ENCODE data around the gene SHLD2.
"Not testable (repeated sequence)": the region's sequence is repeated elsewhere in the genome, so short reads cannot be mapped to it uniquely, and the experiment has no call there.

The SHLD2 gene

DNA sequence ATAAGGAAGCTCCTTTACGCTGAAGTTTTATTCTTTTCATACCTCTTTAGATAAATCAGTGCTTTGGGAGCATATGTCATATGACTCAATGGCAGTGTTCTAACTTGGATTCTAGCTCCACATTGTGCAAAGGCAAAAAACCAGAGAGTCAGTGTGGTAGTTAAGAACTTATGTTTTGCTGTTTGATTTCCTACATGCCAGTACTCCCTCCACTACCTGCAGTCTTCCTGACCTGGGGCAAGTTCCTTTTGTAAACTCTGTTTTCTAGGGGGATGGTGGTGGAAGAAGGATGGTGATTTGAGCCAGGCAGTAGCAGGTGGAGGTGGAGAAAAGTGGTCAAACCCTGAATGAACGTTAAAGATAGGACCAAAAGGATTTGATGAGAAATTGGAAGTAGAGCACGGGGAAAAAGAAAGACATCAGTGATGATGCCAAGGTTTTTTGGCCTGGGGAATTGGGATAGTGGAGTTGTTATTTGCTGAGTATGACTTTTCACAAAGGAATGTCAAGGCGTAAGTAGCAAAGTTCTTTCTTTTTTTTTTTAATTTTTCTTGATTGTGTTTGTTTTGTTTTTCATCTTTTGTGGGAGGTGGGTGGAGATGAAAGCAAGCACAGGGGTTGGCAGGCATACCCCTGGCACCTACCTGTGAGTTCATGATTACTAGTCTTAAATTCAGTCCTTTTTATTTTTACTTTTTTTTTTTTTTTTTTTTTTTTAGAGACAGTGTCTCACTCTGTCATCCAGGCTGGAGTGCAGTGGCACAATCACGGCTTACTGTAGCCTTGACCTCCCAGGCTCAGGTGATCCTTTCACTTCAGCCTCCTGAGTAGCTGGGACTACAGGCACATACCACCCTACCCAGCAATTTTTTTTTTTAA is 47.5 kb downstream of the SHLD2 start:
- DNase-seq (ENCODE audit: low read depth in 2 of 2) = not testable (repeated sequence)

GRCh38 chr10:87143109-87143418 is 48.1 kb downstream of the SHLD2 start:
- not testable (repeated sequence) for DNase-seq (ENCODE audit: low read depth in 2 of 2)

DNA sequence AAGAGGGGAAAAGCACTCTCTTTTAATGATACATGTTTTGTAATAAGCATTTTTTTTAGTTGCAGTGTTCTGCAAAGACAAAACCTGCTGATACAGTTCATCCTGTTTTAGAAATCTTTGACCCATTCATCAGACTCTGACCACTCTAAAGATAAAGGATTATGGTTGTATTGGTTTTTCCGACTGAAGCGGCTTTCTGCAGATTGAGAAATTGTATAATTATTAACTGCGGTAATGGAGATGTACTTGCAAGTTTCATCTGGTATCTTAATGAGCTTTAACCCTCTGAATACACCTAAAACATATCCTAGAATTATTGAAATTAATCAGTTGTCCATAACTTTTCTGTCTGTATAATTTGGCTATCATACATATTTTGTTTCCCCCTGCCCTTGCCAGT is 50.6 kb downstream of the SHLD2 start:
- not testable (repeated sequence) for DNase-seq (ENCODE audit: low read depth in 2 of 2)

- not testable (repeated sequence) for DNase-seq (ENCODE audit: low read depth in 2 of 2)
Observed at GRCh38 chr10:87149020-87149609, 54.1 kb downstream of the SHLD2 start.

DNA sequence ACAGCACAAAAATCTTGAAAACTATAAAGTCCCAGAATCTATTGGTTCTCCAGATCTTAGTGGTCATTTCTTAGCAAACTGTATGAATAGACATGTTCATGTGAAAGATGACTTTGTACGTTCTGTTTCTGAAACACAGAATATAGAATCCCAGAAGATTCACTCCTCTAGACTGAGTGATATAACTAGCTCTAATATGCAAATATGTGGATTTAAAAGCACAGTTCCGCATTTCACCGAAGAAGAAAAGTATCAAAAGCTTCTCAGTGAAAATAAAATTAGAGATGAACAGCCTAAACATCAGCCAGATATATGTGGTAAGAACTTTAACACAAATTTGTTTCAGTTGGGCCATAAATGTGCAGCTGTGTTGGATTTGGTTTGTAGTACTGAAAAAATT is 56.5 kb downstream of the SHLD2 start:
- DNase-seq (ENCODE audit: low read depth in 2 of 2) = not testable (repeated sequence)

DNA sequence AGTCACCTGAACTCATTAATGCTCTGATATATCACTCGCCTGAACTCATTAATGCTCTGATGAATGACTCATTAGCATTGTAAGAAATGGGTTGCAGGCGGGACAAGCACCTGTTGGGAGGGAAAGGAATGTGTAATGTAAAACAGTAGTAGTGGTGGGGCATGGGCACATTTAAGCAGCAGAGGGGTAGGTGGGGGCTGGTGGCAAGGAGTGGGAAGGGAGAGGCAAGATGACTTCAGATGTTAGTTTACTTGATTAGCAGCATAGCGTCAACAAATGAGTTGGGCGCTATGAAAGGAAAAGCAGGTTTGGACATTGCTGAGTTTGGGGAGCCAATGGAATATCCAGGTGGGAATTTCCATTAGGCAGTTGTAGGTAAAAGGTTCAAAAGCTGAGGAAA is 61.8 kb downstream of the SHLD2 start:
- not testable (repeated sequence) for DNase-seq (ENCODE audit: low read depth in 2 of 2)

DNA sequence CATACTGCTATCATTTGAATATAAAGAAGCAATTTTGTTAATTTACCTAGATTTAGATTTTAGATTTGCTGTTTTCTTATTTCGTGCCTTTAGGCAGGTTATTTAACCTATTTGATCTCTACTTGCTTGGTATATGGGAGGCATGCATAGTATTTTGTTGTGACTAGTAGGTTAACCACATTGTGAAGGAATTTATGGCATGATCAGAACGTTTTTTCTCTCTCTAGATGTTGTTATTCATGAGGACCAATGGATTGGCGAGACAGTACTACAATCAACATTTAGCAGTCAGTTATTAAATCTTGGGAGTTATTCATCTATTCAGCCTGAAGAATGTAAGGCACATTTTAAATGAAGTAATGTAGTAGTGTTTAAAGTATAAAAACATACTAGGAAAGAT is 62.8 kb downstream of the SHLD2 start:
- DNase-seq (ENCODE audit: low read depth in 2 of 2) = not testable (repeated sequence)

- not testable (repeated sequence) for DNase-seq (ENCODE audit: low read depth in 2 of 2)
Observed at GRCh38 chr10:87162703-87163293, 67.8 kb downstream of the SHLD2 start.

DNA sequence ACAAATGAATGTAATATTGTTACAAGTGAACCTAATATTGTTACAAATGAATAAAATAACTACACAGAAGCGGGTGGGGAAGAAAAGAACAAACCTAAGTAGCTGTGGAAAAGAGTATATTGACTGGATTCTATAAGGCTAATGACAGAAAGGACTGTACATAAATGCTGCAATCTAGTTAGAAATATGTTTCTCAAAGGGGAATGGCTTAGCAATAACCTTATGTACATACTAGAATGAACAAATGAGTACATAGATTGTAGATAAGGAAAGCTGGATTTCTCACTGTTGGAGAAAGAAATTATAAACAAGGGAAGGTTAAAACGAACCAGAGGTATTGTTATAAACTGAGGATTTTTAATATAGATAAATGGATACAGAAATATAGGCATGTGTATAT is 68.4 kb downstream of the SHLD2 start:
- not testable (repeated sequence) for DNase-seq (ENCODE audit: low read depth in 2 of 2)

GRCh38 chr10:87169857-87170256 is 74.9 kb downstream of the SHLD2 start:
- not testable (repeated sequence) for DNase-seq (ENCODE audit: low read depth in 2 of 2)

DNA sequence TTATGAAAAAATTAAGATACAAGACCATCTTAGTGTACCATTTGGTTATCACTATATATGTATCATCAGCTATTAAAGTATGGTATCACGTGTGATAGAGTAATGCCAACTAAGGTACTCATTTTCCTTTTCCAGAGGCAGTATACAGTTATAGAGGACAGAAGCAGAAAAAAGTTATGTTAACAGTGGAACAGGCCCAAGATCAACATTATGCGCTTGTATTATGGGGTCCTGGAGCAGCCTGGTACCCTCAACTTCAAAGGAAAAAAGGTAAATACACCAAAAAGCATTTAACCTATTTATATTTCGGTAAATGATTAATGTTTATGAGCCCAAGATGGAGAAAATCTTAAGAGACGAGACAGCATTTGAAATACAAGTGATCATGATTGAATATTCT is 75.7 kb downstream of the SHLD2 start:
- DNase-seq (ENCODE audit: low read depth in 2 of 2) = not testable (repeated sequence)

DNA sequence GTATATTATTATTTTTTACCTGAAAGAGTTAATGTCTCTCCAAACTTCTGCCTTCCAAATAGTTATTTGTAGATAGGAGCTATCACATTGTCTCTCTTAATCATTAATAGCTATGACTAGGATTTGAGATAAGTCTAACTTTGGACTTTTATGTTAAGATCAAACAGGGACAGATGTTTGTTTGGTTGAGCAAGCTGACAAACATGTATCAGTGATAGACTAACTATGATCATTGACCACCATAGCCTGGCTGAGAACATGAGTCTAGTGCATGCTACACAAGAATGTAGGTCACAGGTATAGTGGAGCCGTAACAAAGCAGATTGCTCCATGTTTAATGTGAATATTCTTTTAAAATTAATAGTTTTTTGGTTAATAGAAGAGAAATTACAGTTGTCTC is 76.7 kb downstream of the SHLD2 start:
- not testable (repeated sequence) for DNase-seq (ENCODE audit: low read depth in 2 of 2)

- DNase-seq (ENCODE audit: low read depth in 2 of 2) = not testable (repeated sequence)
Observed at GRCh38 chr10:87172178-87172577, 77.2 kb downstream of the SHLD2 start.

DNA sequence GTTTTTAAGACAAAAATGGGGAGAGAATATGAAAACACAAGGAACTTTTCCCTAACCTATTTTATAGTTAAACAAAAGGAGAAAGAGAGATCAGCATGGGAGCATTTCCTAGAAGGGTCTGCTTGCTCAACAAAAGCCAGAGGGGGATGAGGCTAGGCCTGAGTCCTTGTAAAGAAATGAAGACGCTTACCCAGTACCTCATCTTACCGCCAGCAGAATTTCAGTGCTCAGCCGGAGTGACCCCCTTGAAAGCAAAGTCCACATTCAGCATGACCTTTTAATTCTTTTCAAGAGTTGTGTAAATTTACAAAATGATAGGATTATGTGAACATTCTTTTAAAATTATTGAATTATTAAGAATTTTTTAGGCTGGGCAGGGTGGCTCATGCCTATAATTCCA is 82.6 kb downstream of the SHLD2 start:
- DNase-seq (ENCODE audit: low read depth in 2 of 2) = not testable (repeated sequence)

- DNase-seq (ENCODE audit: low read depth in 2 of 2) = not testable (repeated sequence)
Observed at GRCh38 chr10:87184421-87184820, 89.4 kb downstream of the SHLD2 start.

DNA sequence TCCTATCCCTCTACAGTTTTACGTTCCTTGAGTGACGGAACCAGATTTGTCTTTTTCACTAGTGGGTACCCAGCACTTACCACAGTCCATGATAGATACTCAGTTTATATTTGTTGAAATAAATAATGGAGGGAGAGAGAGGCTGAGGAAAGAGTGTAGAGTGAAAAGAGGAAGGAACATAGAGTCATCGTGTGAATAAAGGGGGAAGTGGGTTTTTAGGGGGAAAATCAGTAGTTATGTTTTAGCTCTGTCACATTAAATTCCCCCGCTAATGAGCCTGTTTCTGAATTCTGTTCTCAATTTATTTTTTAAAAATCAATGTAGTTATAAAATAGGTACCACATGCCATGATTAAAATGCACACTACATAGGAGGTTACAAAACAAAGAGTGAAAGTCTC is 91.0 kb downstream of the SHLD2 start:
- DNase-seq (ENCODE audit: low read depth in 2 of 2) = not testable (repeated sequence)

GRCh38 chr10:87187573-87187972 is 92.6 kb downstream of the SHLD2 start:
- not testable (repeated sequence) for DNase-seq (ENCODE audit: low read depth in 2 of 2)

DNA sequence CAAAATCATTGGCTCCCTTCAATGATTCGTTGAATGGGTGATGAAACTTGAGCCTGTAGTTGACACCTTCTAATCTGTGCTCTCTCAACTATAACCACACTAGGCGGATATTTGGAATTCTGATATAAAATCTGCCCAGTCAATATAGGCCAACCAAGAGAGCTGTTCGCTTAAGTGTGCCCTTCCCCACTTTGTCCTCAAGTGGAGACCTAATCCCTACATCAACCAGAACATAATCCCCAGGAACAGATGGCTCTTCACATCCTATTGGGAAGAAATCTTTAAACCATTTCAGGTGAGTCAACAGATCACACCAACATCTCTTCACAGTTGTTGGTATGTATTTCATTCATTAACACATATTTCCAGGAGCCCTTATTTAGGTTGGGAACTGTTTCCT is 96.8 kb downstream of the SHLD2 start:
- DNase-seq (ENCODE audit: low read depth in 2 of 2) = not testable (repeated sequence)

DNA sequence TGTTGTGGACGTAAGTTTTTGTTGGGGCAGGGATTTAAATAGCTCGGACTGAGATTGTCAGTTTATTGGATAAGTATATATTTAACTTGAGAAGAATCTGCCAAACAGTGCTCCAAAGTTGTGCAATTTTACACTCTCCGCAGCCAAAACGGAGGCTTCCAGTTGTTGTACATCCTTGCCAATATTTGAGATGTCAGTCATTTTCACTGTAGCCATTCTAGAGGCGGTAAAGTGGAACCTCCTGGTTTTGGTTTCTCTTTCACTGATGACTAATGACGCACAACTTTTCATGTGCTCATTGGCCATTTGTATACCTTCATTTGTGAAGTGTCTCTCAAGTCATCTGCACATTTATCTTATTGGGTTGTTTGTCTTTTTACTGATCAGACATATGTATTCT is 105.9 kb downstream of the SHLD2 start:
- not testable (repeated sequence) for DNase-seq (ENCODE audit: low read depth in 2 of 2)

GRCh38 chr10:87204801-87205200 is 109.8 kb downstream of the SHLD2 start:
- not testable (repeated sequence) for DNase-seq (ENCODE audit: low read depth in 2 of 2)

GRCh38 chr10:87206922-87207321 is 111.9 kb downstream of the SHLD2 start:
- not testable (repeated sequence) for DNase-seq (ENCODE audit: low read depth in 2 of 2)

DNA sequence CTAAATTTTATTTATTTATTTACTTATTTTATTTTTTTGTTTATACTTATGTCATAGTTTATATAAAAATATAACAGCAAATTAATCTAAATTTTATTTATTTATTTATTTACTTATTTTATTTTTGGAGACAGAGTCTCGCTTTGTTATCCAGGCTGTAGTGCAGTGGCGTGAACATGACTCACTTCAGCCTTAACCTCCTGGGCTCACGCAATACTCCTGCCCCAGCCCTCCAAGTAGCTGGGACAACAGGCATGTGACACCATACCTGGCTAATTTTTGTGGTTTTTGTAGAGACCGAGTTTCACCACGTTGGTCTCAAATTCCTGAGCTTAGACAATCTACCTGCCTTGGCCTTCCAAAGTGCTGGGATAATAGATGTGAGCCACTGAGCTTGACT is 115.3 kb downstream of the SHLD2 start:
- DNase-seq (ENCODE audit: low read depth in 2 of 2) = not testable (repeated sequence)

GRCh38 chr10:87211848-87212247 is 116.8 kb downstream of the SHLD2 start:
- not testable (repeated sequence) for DNase-seq (ENCODE audit: low read depth in 2 of 2)
